NCI-H128 (cell line): ENCODE data around the gene RASGRF1.
"Not testable (repeated sequence)": the region's sequence is repeated elsewhere in the genome, so short reads cannot be mapped to it uniquely, and the experiment has no call there.

Source experiments
- DNase-seq: peaks from one replicate; lab custom pipeline; 2025; ENCODE audit not compliant: unreplicated experiment; lab: John Stamatoyannopoulos, UW

Gene RASGRF1

DNA sequence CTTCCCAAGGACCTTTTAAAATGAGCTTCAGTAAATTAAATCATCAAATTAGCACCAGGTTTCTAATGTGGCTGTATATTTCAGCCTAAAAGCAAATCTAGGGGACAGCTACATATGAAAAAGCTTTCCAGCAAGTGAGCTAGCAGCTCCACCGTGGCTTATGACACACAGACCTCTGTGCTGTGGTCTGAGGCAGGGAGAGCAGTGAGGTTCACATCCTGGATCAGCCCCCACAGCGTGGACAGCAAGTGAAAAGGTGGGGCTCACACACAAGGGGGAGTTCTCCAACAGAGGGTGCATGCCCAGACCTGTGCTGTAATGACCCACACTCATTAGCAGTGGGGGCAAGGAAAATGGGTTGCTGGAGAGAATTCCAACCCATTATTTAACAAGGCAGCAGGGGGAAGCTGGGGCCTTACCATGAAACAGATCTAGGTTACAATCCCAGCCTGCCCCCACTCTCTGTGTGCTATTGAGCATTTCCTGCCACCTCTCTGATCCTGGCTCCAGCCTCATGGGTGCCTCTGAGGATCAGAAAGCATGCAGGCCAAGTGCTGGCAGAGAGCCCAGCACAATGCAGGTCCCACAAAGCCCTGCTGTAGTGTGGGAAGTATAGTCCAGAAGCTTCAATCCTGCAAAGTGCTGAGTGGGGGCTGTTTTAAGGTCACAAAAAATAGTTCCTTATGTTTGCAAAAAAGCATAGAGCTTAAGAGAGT lies 48.2 kb downstream of the RASGRF1 start:
- DNase-seq, result no peak

DNA sequence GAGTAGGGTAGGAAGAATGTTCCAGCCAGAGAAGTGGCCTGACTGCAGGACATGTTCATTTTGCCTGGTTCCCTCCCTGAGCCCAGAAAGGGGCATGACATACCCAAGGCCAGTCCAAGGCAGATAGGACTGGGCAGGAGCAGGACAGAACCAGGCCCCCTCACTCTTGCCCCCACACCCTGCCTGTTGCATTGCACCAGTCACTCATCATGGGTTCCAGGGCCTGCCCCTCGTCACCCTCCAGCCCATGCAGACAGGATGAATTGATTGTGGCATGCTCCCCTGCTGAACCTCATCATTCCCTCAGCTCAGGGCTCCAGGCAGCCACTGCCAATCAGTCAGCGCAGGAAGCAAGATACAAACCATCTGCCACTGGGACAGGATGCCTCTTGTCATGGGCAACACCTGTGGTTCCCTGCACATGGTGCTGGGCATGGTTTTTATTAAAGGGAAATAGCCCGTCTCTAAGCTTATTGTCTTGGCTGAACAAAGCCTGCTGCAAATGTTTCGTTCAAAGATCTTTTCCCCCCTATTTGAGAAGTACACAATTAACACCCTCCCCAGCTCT lies 48.9 kb downstream of the RASGRF1 start:
- no peak for DNase-seq

- DNase-seq, result no peak
Observed at GRCh38 chr15:79037848-79038247, 52.7 kb downstream of the RASGRF1 start.

DNA sequence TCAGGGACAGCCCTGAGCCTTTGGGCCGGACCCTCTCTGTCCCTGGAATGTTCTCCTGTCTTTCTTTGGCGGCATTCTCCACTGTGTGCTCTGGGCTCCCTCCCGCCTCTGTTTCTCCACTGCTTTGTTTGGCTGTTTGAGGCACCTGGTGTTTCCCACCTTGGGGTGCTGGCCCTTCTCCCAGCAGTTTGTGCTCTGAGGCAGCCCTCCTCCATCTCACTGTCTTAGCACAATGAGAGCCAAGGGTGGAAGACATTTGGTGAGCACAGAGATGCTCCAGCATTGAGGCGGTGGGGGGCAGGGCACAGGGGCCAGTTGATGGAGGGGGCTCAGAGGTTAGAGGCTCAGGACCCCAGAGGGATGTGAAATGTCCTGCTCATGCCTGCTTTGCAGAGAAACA lies 54.3 kb downstream of the RASGRF1 start:
- DNase-seq, result no peak

DNA sequence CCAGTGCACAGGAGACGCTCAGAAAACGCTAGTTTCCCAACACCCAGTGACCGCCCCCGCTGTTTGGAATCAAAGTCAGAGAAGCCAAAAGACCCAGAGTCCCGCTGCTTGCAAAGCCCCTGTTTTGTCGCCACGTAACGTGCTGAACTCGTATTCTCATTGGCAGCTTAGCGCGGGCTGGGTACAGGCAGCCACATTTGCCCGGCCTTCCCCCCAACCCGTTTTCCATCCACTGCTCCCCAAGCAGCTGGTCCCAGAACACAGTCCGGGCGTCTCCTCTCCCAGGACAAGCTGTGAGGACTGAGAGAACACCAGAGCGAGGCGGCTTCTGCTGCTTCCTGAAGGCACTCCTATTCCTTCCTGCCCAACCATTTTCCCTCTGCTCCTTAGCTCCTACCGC lies 54.8 kb downstream of the RASGRF1 start:
- no peak for DNase-seq

DNA sequence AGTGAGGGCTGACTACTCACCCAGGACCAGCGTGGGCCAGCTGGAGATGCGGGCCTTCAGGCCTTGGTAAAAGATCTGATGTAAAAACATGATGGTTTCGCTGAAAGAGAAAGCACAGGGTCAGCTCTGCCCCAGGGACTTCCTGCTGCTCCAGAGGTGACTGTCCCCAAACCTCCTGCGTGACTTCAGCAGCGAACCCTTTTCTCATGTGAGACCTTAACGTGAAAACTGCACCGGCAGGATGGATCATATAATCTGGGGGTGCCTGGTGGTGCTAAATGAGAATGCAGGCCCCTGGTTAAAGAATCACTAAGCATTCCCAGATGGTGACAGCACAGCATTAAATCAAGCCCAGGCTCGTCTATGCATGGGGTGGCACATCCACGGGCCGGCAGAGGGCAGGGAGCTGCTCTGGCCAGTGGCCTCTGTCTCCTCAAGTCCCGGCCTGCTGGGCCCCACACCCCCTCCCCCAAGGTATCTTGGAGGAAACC lies 55.4 kb downstream of the RASGRF1 start:
- DNase-seq, result no peak

DNA sequence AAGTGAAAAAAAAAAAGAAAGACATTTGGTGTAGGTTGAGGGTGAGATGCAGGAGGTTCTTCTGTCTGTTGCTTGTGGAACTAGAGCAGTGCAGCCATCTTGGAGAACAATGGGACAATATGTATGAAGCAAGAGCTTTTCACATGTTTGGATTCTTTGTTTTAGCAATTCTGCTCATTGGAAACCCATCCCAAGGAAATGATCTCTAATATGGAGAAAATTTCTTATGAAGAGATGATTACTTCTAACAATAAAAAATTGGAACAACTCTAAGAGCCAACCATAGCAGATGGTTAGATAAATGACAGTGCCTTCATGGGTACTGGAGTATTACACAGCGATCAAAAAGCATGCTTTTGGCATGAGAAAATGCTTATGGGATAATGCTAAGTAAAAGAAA lies 56.3 kb downstream of the RASGRF1 start:
- no peak for DNase-seq

- no peak for DNase-seq
Observed at GRCh38 chr15:79032656-79033055, 57.9 kb downstream of the RASGRF1 start.

DNA sequence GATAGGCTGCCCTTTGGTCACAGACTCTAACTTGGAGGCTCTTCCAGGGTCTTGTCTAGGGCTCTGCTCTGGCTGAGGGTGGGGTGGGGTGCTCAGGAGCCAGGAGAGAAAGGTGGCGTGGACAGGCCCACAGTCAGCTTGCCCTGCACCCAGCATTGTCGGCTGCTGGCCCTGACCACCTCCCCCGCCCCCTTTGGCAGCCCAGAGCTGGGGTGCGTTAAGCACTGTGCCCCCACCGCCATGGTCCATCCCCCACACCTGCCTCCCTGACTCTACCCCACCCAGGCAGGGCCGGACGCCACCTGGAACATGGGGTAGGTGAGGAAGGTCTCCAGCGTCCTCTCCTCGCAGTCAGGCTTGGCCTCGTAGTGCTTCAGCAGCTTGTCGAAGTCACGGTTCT lies 58.8 kb downstream of the RASGRF1 start:
- no peak for DNase-seq

DNA sequence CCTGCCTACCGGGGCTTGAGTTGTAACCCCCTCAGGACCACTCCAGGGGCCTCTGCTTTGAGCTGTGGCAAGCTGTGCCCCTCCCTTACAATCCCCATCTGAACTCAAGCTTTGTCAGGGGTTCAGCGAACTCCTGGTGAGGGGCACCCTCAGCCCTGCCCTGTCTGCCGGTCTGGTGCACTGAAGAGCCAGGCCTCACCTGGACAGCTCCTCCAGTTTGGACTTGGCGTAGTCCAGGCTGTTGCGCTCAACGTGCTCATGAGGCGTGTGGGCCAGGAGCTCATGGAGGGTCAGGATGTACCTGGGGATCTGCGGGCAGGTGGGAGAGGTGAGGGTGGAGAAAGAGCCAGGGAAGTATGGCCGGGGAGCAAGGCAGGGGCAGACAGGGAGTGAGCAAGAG lies 59.4 kb downstream of the RASGRF1 start:
- no peak for DNase-seq

DNA sequence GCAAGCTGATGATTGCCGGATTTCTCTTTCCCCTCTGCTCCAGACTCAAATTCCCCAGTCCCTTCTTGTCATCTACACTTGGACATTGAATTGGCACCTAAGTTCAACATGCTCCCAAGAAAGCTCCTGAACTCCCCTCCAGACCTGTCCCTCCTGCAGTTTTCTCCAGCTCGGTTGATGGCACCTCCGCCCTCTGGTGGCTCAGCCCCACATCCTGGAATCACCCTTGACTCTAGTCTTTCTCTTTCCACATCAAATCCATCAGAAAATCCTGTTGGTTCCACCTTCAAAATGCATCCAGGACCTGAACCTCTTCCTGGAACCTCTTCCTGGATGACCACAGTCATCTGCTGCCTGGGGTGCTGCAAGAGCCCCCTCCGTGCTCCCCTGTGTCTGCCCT lies 60.1 kb downstream of the RASGRF1 start:
- DNase-seq, result no peak

GRCh38 chr15:79028411-79028964 lies 62.1 kb downstream of the RASGRF1 start:
- peak; percentile 4 for DNase-seq

DNA sequence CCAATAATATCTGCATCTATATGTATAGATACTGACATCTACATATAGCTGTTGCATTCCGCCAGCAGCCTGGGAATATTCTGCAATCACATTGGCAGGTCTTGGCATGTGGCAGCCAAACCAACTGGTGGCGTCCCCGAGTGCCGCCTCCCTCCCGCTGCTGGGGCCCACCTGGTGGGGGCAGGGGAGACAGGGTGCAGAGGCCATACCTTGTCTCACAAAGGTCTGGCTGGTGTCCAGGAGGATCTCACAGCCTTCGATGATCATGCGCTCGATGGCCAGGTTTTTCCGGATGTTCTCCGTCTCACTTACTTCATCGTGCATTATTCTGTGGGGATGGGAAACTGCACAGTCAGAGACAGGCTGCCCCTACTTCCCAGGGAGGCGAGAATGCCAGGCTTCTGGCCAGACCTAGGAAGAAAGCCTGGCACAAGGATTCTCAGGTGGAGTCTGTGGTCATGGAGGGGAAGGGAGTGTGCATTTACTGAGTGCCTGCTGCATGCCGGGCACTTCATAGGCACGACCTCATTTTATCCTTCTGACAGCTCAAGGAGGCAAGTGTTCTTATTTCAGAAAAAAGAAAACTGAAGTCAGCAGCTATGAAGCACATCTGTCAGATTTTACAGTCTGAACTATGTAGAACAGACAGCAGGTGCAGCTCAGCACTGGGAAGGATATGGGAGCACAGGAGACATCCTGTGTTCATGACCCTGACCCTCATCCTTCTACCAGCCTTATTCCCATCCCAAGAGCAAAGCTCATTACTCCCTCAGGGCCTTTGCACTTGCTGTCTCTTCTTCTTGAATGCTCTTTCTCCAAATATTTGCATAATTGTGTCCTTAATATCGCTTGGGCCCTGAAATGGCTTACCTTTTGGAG lies 62.8 kb downstream of the RASGRF1 start:
- DNase-seq, result no peak

DNA sequence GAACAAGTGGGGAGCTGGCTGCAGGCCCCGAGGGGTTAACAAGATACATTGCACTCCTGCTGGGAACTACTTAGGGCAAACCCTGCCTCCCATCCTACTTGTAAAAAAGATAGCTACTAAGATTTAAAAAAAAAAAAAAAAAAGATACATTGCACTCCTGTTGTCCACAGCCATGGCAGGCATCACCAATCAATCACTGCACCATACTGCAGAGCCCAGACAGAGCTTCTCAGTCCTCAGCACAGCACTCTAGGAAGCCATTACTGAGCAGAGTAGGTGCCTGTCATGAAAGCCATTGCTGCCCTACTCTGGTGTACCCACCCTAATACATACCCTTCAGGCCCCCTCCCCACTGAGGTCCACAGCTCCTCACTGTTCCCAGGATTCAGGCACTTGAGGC lies 64.8 kb downstream of the RASGRF1 start:
- DNase-seq, result no peak

GRCh38 chr15:79025201-79025600 lies 65.4 kb downstream of the RASGRF1 start:
- no peak for DNase-seq

- DNase-seq, result not testable (repeated sequence)
Observed at GRCh38 chr15:79024493-79024892, 66.1 kb downstream of the RASGRF1 start.

DNA sequence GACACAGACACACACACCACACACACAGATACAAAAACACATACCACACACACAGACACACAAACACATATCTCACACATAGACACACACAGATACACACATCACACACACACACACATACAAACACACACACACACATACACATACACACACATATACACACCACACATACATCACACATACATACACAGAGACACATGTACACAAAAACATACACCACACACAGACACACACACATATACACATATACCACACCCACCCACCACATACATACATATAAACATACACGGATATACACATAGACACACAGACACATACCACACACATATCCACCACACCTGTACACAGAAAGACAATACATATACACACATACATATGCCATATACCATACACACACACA lies 66.7 kb downstream of the RASGRF1 start:
- DNase-seq, result no peak

- no peak for DNase-seq
Observed at GRCh38 chr15:79023546-79023890, 67.1 kb downstream of the RASGRF1 start.

GRCh38 chr15:79018960-79019359 lies 71.6 kb downstream of the RASGRF1 start:
- no peak for DNase-seq

GRCh38 chr15:79017953-79018352 lies 72.6 kb downstream of the RASGRF1 start:
- DNase-seq, result no peak

DNA sequence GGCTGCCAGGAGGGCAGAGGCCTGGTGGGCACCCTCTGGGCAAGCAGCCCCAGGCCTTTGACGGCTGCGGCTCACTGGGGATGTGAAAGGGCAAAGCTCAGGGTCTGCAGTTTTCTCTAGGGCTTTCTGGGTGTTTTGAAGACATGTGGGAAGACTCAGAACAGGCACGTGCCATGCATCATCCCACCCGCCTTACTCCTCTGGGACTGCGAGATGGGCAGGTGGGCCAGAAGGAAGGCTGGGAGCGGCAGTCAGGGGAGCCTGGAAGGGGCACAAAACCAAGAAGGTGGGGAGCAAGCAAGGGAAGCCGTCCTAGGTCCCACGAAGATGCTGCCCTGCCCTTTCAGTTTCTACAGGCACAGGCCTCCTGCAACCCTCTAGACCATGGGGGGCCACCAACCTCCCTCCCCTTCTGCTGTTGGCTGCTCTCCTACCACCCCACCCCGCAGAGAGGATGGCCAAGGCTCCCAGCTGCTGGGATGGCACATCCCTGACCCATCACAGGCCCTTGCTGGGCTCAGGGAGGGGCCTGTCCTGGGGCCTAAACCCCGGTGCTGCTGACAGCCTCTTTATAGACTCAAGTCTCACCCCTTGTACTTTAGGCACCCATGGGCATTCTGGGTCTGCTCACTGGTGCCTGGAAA lies 73.9 kb downstream of the RASGRF1 start:
- DNase-seq, result no peak
